WTC11 (cell line): ENCODE measurements around the gene PWP1.

Experiments
- TF ChIP-seq, protein P1 (sequence below): fragments of 200-600 bp; IDR thresholded peaks from 2 replicates; pipeline ENCODE4 v1.8.0; 2022; ENCODE audit warnings: antibody characterized with exemption
- TF ChIP-seq, protein P2 (sequence below): sonication (generic); formaldehyde crosslinking; IDR thresholded peaks from 2 replicates; pipeline ENCODE4 v1.8.0; 2023; ENCODE audit warnings: missing genetic modification reagents

DNA sequence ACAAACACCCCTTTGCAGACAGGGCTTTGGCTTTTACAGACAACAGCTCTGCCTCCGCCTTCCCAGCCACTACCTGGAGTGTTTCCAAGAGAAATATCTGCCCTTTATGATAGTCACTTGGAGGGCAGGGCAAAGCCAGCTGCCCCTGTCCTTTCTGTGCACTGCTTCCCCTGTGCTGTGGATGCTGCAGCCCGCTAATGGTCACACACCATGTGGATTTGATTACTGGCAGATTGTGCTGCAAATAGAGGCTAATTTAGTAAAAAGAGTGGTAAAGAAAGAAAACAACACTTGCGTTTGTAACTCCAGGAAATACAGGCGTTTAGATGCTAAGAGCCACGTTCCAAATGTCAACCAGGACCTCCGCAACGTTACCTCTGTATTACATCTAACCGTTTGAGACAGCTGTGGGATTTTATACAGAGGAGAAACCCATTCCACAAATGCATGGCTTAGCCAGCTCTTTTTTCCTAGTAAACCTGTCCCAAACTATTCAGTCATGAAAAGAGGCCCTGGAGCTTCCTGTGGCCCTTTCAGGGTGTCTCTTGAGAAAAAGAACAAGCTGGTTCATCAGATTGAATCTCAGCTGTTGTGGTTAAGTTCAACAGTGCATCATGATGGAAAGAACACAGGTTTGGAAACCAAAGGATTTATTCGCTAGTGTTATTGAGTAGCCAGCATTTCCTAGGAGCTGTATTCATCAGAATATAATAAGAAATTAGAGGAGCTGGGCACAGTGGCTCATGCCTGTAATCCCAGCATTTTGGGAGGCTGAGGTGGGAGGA is 30.1 kb upstream of the PWP1 start:
- TF ChIP-seq, protein P1, sequence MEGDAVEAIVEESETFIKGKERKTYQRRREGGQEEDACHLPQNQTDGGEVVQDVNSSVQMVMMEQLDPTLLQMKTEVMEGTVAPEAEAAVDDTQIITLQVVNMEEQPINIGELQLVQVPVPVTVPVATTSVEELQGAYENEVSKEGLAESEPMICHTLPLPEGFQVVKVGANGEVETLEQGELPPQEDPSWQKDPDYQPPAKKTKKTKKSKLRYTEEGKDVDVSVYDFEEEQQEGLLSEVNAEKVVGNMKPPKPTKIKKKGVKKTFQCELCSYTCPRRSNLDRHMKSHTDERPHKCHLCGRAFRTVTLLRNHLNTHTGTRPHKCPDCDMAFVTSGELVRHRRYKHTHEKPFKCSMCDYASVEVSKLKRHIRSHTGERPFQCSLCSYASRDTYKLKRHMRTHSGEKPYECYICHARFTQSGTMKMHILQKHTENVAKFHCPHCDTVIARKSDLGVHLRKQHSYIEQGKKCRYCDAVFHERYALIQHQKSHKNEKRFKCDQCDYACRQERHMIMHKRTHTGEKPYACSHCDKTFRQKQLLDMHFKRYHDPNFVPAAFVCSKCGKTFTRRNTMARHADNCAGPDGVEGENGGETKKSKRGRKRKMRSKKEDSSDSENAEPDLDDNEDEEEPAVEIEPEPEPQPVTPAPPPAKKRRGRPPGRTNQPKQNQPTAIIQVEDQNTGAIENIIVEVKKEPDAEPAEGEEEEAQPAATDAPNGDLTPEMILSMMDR: no peak
- TF ChIP-seq, protein P2, sequence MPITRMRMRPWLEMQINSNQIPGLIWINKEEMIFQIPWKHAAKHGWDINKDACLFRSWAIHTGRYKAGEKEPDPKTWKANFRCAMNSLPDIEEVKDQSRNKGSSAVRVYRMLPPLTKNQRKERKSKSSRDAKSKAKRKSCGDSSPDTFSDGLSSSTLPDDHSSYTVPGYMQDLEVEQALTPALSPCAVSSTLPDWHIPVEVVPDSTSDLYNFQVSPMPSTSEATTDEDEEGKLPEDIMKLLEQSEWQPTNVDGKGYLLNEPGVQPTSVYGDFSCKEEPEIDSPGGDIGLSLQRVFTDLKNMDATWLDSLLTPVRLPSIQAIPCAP: no peak
